Right kidney (tissue), 9 donors: ENCODE data around the gene S100PBP.
A peak's percentile ranks its signal among the peaks of the same experiment; 100 is the strongest.

ENCODE experiments used
- DNase-seq: peaks from one replicate; pipeline ENCODE4 v3.0.0-alpha.2; 2016
- long read RNA-seq, 8 donors: transcript quantifications; one replicate each; lab custom pipeline, GENCODE V29; 2026

S100PBP gene
- long read RNA-seq, donor 1, full-length matches to known transcripts = 4 of 4 reads
- long read RNA-seq, donor 1, partial matches to known transcripts = 0 of 4 reads
- long read RNA-seq, donor 1, other reads (novel, unspliced or antisense) = 0 of 4 reads
- long read RNA-seq, donor 2, full-length matches to known transcripts = 3 of 3 reads
- long read RNA-seq, donor 2, partial matches to known transcripts = 0 of 3 reads
- long read RNA-seq, donor 2, other reads (novel, unspliced or antisense) = 0 of 3 reads
- long read RNA-seq, donor 3, full-length matches to known transcripts = 4 of 4 reads
- long read RNA-seq, donor 3, partial matches to known transcripts = 0 of 4 reads
- long read RNA-seq, donor 3, other reads (novel, unspliced or antisense) = 0 of 4 reads
- long read RNA-seq, donor 4, partial matches to known transcripts = 6 of 11 reads
- long read RNA-seq, donor 4, other reads (novel, unspliced or antisense) = 0 of 11 reads
- long read RNA-seq, donor 5, full-length matches to known transcripts = 8 of 30 reads
- long read RNA-seq, donor 5, partial matches to known transcripts = 6 of 30 reads
- long read RNA-seq, donor 5, other reads (novel, unspliced or antisense) = 16 of 30 reads
- long read RNA-seq, donor 6, full-length matches to known transcripts = 4 of 4 reads
- long read RNA-seq, donor 6, partial matches to known transcripts = 0 of 4 reads
- long read RNA-seq, donor 6, other reads (novel, unspliced or antisense) = 0 of 4 reads
- long read RNA-seq, donor 7, full-length matches to known transcripts = 4 of 9 reads
- long read RNA-seq, donor 7, partial matches to known transcripts = 5 of 9 reads
- long read RNA-seq, donor 7, other reads (novel, unspliced or antisense) = 0 of 9 reads
- long read RNA-seq, donor 8, full-length matches to known transcripts = 6 of 6 reads
- long read RNA-seq, donor 8, partial matches to known transcripts = 0 of 6 reads
- long read RNA-seq, donor 8, other reads (novel, unspliced or antisense) = 0 of 6 reads

DNA sequence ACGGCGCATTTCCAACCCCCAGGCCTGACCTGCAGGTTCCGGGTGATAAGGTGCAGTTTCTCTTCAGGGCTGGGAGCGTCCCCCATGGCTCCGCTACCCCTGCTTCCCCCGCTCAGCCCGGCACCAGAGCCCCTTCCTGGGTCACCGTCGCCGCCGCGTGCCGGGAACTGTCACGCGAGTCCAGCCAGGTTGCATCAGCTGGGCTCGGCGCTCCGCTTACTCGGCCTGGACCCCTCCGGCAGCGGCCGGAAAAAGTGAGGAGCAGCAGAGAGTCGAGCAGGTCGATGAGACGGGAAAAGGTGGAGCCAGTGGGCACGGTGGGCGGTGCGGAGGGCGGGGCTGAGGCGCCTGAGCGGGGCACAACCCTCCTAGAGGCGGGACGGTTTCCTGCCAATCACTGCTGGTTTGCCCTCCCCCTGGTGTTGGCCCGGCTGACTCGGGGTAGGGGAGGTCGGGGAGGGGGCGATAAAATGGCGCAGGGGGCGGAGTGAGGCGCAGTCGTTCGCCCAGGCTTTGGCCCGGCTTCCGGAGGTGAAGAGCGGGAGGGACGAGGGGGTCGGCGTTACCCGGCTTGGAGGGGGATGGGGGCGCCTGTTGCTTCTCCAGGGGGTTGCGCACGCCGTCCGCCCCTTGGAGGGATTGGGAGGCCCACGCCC is at the start of gene S100PBP, which contains the start of gene YARS1:
Gene S100PBP (plus strand): TSS at position 495 of the 656 bp plus-strand sequence. CDS start 8,447 bp downstream, outside the sequence.
Gene YARS1 (minus strand): TSS at position 200 of the 656 bp plus-strand sequence. CDS start 114 bp downstream, at position 86.
- peak; percentile 88 for DNase-seq

DNA sequence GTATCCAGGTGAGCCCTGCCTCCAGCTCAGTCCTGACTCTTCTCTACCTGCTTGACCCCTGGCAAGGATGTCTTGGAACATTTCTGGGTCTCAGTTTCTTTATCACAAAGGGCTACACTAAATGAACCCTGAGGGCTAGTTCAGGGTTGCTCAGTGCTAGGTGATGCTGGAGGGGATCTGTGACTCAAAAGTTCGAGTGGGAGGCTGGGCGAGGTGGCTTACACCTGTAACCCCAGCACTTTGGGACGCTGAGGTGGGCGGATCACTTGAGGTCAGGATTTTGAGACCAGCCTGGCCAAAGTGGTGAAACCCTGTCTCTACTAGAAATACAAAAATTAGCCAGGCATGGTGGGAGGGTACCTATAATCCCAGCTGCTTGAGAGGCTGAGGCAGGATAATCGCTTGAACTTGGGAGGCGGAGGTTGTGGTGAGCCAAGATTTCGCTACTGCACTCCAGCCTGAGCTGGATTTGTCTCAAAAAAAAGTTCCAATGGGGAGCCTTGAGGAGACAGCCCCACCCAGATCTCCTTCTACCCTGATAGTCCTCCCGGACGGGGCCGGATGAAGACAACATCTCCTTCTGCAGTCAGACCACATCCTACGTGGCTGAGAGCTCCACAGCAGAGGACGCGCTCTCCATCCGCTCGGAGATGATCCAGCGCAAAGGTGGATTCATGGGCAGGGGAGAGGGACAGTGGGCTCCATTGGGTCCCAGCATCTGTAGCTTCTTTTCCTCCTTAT is 49.2 kb upstream of the S100PBP start:
- no peak for DNase-seq

DNA sequence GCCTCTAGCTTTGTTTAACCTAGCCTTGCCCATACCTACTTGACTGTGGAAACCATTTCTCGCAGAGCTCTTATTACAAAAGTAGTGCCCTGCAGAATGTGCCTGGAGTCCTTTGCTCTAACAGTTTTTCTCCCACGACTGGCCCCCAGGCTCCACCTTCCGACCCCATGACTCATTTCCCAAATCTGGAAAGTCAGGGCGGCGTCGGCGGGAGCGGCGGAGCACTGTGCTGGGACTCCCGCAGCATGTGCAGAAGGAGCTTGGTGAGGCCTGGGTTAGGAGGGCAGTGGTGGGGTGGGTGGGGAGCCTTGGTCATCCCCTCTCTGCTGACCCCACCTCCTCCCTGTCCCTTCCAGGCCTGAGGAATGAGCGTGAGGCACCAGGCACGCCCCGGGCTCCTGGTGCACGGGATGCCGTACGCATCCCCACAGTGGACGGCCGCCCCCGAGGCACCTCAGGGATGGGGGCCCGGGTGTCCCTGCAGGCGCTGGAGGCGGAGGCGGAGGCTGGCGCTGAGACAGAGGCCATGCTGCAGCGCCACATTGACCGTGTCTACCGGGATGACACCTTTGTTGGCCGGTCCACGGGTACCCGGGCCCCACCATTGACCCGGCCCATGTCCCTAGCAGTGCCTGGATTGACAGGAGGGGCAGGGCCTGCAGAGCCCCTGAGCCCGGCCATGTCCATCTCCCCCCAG is 47.8 kb upstream of the S100PBP start:
- no peak for DNase-seq

DNA sequence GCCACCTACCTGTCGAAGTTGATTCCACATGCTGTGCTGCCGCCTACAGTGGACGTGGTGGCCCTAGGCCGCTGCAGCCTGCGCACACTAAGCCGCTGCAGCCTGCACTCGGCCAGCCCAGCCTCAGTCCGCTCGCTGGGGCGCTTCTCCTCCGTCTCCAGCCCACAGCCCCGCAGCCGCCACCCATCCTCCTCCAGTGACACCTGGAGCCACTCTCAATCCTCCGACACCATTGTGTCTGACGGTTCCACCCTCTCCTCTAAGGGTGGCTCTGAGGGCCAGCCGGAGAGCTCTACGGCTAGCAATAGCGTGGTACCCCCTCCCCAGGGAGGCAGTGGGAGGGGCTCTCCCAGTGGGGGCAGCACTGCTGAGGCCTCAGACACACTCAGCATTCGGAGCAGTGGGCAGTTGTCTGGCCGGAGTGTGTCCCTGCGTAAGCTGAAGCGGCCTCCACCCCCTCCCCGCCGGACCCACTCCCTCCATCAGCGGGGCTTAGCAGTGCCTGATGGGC is 47.2 kb upstream of the S100PBP start:
- no peak for DNase-seq

DNA sequence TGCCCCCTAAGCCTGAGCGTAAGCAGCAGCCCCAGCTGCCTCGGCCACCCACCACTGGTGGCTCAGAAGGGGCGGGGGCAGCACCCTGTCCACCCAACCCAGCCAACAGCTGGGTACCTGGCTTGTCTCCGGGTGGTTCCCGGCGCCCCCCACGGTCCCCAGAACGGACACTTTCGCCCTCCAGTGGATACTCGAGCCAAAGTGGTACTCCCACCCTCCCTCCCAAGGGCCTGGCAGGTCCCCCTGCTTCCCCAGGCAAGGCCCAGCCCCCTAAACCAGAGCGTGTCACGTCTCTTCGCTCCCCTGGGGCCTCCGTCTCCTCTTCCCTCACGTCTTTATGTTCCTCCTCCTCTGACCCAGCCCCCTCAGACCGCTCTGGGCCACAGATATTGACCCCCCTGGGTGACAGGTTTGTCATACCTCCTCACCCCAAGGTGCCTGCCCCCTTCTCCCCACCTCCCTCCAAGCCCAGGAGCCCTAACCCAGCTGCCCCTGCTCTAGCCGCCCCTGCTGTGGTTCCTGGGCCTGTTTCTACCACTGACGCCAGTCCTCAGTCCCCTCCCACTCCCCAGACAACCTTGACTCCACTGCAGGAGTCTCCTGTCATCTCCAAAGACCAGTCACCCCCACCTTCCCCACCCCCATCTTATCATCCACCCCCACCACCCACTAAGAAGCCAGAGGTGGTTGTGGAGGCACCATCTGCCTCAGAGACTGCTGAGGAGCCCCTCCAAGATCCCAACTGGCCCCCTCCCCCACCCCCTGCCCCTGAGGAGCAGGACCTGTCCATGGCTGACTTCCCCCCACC is 46.5 kb upstream of the S100PBP start:
- DNase-seq = no peak

DNA sequence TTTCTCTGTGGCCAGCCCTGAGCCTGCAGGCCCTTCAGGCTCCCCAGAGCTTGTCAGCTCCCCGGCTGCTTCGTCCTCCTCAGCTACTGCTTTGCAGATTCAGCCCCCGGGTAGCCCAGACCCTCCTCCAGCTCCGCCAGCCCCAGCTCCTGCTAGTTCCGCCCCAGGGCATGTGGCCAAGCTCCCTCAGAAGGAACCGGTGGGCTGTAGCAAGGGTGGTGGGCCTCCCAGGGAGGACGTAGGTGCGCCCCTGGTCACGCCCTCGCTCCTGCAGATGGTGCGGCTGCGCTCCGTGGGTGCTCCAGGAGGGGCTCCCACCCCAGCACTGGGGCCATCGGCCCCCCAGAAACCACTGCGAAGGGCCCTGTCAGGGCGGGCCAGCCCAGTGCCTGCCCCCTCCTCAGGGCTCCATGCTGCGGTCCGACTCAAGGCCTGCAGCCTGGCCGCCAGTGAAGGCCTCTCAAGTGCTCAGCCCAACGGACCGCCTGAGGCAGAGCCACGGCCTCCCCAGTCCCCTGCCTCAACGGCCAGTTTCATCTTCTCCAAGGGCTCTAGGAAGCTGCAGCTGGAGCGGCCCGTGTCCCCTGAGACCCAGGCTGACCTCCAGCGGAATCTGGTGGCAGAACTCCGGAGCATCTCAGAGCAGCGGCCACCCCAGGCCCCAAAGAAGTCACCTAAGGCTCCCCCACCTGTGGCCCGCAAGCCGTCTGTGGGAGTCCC is 45.7 kb upstream of the S100PBP start:
- no peak for DNase-seq

DNA sequence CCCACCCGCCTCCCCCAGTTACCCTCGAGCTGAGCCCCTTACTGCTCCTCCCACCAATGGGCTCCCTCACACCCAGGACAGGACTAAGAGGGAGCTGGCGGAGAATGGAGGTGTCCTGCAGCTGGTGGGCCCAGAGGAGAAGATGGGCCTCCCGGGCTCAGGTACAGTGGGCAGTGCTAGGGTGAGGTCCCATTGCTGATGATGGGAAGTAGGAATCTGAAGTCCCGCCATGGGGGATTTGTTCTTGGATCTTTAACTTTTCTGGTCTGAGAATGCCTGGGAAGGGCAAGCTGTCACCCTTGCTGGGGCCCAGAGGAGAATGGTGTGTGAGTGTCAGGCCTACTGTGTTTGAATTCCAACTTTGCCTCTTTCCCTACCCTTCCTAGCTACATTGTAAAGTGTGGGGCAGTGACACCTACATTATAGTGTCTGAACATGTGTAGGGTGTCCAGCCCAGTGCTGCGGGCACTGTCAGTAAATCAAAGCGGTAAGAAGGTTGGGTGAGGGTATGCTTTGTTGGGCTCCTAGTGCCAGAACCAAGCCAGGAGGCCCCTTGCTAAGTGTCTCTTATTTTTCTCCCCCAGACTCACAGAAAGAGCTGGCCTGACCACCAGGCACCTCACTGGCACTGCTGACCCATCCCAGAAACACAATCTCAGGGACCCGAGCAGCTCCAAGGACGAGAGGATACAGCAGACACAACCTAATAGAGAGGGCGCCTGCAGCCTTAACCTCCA is 45.0 kb upstream of the S100PBP start:
- no peak for DNase-seq

DNA sequence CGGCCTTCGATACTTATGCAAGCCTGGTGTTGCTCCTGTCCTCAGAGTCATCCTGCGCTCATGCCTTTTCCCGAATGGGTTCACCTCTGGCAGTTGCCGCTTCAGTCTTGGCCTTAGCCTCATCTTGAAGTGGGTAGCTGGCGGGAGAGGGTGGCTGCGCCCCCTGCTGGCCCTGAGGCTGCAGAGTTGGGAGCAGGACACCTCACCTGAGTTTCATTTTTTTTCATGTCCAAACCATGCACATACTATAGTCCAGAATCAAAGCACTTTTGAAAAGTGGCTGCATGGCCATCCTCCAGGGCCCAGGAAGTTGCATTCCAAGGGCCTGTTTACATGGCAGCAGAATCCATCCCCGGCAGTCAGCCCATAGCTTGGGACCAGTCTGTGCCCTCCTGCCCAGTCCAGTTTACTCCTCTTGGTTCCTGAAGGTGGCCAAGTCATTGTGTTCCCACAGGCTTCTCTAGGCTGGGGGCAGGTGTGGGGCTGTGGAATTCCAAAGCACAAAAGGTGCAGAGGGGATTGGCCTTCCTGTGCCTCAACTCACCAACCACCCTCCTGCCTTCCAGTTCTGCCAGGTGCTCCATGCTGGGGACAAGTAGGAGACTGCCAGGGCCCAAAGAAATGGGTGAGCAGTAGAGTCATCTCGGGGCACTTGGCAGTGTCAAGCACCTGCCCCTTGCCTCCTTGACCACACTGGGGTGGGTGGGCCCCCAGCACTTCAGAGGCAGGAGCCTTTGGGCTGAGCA is 44.3 kb upstream of the S100PBP start:
- DNase-seq = peak; percentile 66

DNA sequence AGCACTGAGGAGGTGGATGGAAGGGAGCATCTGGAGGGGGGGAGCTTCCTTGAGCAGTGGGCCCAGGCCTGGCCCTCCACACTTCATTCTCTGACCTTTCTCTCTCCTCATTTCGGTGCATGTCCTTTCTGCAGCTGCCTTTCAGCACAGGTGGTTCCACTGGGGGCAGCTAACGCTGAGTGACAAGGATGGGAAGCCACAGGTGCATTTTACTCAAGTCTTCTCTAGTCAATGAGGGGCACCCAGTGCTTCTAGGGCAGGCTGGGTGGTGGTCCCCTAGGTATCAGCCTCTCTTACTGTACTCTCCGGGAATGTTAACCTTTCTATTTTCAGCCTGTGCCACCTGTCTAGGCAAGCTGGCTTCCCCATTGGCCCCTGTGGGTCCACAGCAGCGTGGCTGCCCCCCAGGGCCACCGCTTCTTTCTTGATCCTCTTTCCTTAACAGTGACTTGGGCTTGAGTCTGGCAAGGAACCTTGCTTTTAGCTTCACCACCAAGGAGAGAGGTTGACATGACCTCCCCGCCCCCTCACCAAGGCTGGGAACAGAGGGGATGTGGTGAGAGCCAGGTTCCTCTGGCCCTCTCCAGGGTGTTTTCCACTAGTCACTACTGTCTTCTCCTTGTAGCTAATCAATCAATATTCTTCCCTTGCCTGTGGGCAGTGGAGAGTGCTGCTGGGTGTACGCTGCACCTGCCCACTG is 43.5 kb upstream of the S100PBP start:
- no peak for DNase-seq

DNA sequence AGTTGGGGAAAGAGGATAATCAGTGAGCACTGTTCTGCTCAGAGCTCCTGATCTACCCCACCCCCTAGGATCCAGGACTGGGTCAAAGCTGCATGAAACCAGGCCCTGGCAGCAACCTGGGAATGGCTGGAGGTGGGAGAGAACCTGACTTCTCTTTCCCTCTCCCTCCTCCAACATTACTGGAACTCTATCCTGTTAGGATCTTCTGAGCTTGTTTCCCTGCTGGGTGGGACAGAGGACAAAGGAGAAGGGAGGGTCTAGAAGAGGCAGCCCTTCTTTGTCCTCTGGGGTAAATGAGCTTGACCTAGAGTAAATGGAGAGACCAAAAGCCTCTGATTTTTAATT is 43.0 kb upstream of the S100PBP start:
- DNase-seq = no peak

DNA sequence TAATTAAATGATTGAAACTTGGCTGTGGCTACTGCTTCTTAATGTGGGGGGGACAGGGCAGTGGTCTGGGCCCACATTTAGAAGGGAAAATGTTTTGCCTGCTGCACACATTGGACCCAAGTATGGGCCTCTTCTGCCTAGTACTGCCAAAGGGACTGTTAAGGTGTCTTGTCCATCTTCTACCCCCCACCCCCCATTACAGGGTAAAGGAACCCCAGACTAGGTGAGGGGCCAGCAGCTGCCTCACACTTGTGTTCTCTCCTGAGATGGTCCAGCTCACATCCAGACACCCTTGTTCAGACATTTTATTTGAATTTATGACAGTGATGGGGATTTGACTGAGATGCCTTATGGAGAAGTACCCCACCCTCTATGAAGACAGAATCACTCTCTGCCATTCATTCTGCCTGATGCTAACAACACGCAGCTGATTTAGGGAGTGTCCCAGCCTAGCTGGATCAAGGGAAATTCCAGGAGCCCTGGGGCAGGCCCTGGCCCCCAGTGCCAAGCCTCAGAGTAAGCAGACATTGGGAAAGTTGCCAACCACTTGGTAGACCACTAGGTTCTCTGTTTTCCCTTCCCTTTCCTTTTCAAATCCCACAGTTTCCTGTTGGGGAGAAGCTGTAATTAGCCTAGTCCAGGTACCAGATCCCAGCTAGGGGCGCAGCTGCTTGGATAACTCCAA is 42.4 kb upstream of the S100PBP start:
- DNase-seq = no peak

DNA sequence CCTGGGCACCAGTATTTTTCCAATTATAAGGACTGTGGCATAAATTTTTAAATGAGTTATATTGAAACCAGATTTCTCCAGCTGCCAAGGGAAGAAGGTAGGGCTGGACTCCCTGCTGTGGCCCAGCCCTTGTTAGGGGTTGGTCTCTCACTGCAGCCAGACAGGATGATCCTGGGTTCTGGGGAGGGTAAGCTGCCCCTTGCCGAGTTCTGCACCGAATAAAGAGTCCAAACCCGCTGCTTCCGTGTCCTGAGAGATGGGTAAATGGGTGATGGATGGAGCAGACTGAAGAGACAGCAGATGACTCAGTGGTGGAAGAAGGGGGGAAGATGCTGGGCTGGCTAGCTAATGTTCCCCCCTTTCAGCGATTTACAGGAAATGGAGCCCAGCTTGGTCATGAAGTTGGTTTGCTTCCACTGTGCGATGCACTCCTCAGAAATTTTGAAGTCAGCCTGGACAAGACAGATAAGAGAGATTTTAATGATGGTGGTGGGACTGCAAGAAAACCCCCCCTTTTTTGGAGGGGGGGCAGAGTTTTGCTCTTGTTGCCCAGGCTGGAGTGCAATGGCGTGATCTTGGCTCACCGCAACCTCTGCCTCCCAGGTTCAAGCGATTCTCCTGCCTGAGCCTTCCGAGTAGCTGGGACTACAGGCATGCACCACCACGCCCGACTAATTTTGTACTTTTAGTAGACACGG is 41.7 kb upstream of the S100PBP start:
- DNase-seq = no peak

DNA sequence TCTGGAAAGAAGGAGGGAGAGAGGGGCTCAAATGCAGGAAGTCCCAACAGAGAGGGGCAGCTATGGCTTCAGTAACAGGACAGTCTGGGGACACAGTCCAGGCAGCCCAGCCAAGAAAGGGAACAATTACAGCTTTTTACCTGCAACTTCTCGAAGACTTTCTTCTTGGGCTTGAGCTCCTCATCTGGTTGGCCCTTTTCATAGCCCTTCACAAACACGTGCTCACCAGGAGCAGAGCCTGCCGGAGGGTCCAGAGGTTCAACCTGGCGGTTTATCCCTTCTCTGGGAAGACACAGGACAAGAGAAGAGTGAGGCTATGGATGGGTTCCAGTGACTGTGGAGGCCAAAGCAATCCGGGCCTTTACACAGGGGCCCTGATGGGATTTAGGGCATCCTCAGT is 38.2 kb upstream of the S100PBP start:
- no peak for DNase-seq

DNA sequence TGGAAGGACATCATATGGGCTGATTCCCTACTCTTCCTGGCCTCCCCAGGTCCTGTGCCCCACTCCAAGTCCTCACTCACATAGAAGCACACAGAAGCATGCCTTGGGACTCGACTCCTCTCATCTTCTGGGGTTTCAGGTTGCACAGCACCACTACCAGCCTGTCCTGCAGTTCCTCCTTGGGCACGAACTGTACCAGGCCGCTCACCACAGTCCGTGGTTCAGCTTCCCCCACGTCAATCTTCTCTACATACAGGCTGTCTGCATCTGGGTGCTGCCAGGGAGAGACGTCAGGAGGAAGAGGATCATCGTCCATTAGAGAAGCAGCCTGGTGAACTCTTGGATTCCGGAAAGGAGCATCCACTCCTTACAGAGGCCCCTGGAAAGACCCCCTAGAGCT is 37.4 kb upstream of the S100PBP start:
- no peak for DNase-seq

DNA sequence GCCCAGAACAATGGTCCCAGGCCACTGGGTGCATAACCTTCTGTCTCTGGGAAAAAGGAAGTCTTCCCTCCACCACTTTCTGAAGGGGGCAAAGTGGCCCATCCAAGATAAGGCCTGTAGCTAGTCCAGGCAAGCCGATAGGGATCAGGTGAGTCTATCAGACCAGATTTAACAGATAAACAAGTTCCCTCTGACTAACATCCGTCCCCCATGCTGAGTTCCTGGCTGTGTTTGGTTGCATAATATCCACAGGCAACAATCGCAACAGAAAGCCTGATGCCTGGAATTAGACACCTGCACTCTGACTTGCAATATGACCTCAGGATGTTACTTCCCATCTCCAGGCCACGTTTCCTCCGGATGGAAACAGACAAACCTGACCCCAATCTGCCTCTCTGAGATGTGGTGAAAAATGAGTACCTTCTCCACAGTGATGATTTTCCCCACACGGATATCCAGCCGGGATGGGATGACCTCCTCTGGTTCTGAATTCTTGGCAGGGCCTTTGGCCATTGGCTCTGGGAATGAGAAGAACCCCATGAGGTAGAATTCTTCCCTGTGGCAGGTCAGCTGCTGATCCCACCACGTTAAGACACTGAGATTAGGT is 36.7 kb upstream of the S100PBP start:
- no peak for DNase-seq

DNA sequence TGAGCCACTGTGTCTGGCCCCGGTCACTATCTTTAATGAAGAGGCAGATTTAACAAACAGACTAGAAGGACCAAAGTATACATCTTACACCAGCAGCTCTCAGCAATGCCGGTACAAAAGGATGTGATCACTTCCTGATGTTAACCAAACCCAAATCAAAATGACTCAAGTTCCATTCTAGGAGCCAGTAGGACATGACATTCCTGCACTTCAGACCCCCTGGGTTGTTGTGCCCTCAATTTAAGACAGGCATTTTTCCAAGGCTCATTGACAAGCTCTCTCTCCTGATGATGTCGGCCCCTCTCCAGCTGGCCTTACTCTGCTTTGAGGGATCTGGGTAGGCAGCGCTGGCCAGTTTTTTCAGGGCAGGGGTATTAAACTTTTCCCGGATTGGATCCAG is 35.4 kb upstream of the S100PBP start:
- DNase-seq = no peak
